Suppressor macrophage treated with lipopolysaccharide for 4 hours (primary cell): Measurements from ENCODE around the gene RHOJ.
"Not testable (repeated sequence)": the region's sequence is repeated elsewhere in the genome, so short reads cannot be mapped to it uniquely, and the experiment has no call there.

Experiments used
- DNase-seq: peaks from one replicate; pipeline ENCODE4 v3.0.0-alpha.2; 2020

RHOJ gene

GRCh38 chr14:63299351-63300110, 95.3 kb downstream of the RHOJ start:
- DNase-seq, result no peak

- no peak for DNase-seq
Measured at GRCh38 chr14:63300854-63301253, 96.6 kb downstream of the RHOJ start.

- no peak for DNase-seq
Measured at GRCh38 chr14:63301891-63302534, 97.8 kb downstream of the RHOJ start.

- DNase-seq, result not testable (repeated sequence)
Measured at GRCh38 chr14:63304429-63304828, 100.2 kb downstream of the RHOJ start.

GRCh38 chr14:63308723-63309317, 104.6 kb downstream of the RHOJ start:
- DNase-seq, result no peak

GRCh38 chr14:63318835-63319234, 114.6 kb downstream of the RHOJ start, which contains the start of gene GPHB5:
TSS of gene GPHB5 (minus strand) at chr14:63318935. CDS start at chr14:63317849, 1,086 bp downstream.
- DNase-seq, result no peak

GRCh38 chr14:63322472-63322871, 118.2 kb downstream of the RHOJ start:
- DNase-seq, result no peak

GRCh38 chr14:63322897-63323573, 118.8 kb downstream of the RHOJ start:
- DNase-seq, result no peak

GRCh38 chr14:63326840-63327239, 122.6 kb downstream of the RHOJ start:
- DNase-seq, result no peak

GRCh38 chr14:63328787-63329737, 124.8 kb downstream of the RHOJ start:
- no peak for DNase-seq

- no peak for DNase-seq
Measured at GRCh38 chr14:63342371-63342770, 138.1 kb downstream of the RHOJ start.
